DND-41 (cell line): ENCODE results near the gene MVP.

Experiments used
- ATAC-seq: fragments of 200-7000 bp; cut with Tn5 transposase; 3 replicates; pipeline ENCODE4 v1.9.1; 2021; ENCODE audit warnings: low read depth; ENCODE audit not compliant: insufficient read depth
- DNase-seq: peaks from one replicate; pipeline ENCODE4 v3.0.0-alpha.2; 2020
- H2AFZ ChIP-seq: 2 replicates; pipeline ENCODE4 v1.6.0; 2012; ENCODE audit warnings: low read depth, low read length
- H3K27ac ChIP-seq: 2 replicates; pipeline ENCODE4 v1.5.1; 2012; ENCODE audit warnings: low read length, inconsistent platforms
- H3K27me3 ChIP-seq: fragments of 200-600 bp; sonication (generic); 2 replicates; pipeline ENCODE4 v1.6.0; 2012; ENCODE audit warnings: low read length, mild to moderate bottlenecking, inconsistent platforms; ENCODE audit not compliant: insufficient read depth, poor library complexity
- H3K36me3 ChIP-seq: 2 replicates; pipeline ENCODE4 v1.5.1; 2012; ENCODE audit warnings: low read length, inconsistent platforms; ENCODE audit not compliant: insufficient read depth
- H3K4me1 ChIP-seq: 2 replicates; pipeline ENCODE4 v1.5.1; 2012; ENCODE audit warnings: mild to moderate bottlenecking, low read length; ENCODE audit not compliant: insufficient read depth
- H3K4me2 ChIP-seq: 2 replicates; pipeline ENCODE4 v1.6.0; 2012; ENCODE audit warnings: mild to moderate bottlenecking, moderate library complexity, low read length, inconsistent platforms; ENCODE audit not compliant: insufficient read depth
- H3K4me3 ChIP-seq, 2 experiments: fragments of 200-600 bp in 1 of 2; shearing (Covaris generic) in 1 of 2; 2 replicates each; pipeline ENCODE4 v1.5.1; 2012 to 2016; ENCODE audit warnings: inconsistent platforms in 2 of 2, low read length in 2 of 2, mild to moderate bottlenecking in 2 of 2, low read depth in 1 of 2, moderate library complexity in 1 of 2
- H3K79me2 ChIP-seq: 2 replicates; pipeline ENCODE4 v1.6.0; 2012; ENCODE audit warnings: low read length, inconsistent platforms; ENCODE audit not compliant: insufficient read depth
- H3K9ac ChIP-seq: 2 replicates; pipeline ENCODE4 v1.6.0; 2012; ENCODE audit warnings: low read depth, mild to moderate bottlenecking, inconsistent platforms, low read length, moderate library complexity
- H3K9me3 ChIP-seq: 2 replicates; pipeline ENCODE4 v1.5.1; 2012; ENCODE audit warnings: low read length, moderate library complexity, mild to moderate bottlenecking, inconsistent platforms; ENCODE audit not compliant: insufficient read depth, severe bottlenecking
- H4K20me1 ChIP-seq: 2 replicates; pipeline ENCODE4 v1.6.0; 2012; ENCODE audit warnings: low read length; ENCODE audit not compliant: insufficient read depth
- EZH2 ChIP-seq: IDR thresholded peaks from 3 replicates; pipeline ENCODE4 v1.6.1; 2012; ENCODE audit warnings: borderline replicate concordance, low read depth, mild to moderate bottlenecking, moderate library complexity, low read length, inconsistent platforms; ENCODE audit not compliant: severe bottlenecking
- TF ChIP-seq, protein P1 (sequence below): IDR thresholded peaks from 2 replicates; pipeline ENCODE4 v1.5.1; 2012; ENCODE audit warnings: borderline replicate concordance, low read length, moderate library complexity, mild to moderate bottlenecking; ENCODE audit not compliant: poor library complexity, severe bottlenecking; ENCODE audit errors: extremely low read depth

The MVP gene

DNA sequence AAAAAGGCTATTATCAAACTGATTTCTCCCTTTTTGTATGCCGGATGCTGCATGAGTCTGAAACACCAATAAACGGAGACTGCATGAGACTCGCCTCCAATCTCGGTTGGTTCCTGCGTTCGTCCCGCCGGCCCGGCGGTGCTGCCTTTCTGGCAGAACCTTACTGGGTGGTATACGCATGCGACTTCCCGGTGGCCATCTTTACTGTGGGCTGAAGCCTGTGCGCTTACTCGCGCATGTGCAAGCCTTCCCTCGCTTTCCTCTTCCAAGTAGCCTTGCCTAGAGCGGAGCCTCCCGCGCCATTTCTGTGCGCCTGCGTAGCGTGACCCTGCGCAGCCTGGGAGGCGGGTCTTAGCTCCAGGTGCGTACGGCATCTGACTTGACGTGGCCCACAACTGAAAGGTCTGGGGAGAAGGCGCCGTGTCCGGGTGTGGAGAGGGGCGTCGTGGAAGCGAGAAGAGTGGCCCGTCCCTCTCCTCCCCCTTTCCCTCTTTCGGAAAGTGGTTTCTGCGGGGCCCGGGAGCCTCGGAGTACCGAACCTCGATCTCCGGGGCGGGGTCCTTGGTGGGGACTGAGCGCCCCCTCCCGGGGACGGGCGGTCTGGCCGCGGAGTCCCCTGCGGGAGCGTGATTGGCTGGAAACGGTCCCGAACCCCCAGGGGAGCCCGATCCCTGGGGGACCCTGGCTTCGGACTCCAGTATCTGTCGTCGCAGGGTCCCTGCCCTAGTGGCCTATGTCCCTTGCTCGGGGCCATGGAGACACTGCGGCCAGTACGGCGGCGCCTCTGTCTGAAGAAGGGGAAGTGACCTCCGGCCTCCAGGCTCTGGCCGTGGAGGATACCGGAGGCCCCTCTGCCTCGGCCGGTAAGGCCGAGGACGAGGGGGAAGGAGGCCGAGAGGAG is 4.2 kb upstream of the MVP start, which contains the start of gene PAGR1:
TSS of gene PAGR1 (plus strand) at position 360 of the 901 bp plus-strand sequence. CDS start at position 734, 374 bp downstream.
- H3K27ac ChIP-seq = peak within 1 kb of the TSS; percentile 99
- no peaks in the 10 kb centered on the region for H3K9me3 ChIP-seq
- DNase-seq = peak; percentile 100
- peak; percentile 77 for ATAC-seq
- peaks cover 69% of the 10 kb centered on the region for H3K4me1 ChIP-seq
- peaks cover 30% of the 10 kb centered on the region for H3K36me3 ChIP-seq
- peaks cover 45% of the 10 kb centered on the region for H3K79me2 ChIP-seq
- no peaks in the 10 kb centered on the region for H3K27me3 ChIP-seq
- H3K4me3 ChIP-seq = peak within 1 kb of the TSS; percentile 68 to 79
- peak within 1 kb of the TSS; percentile 94 for H3K4me2 ChIP-seq
- H3K9ac ChIP-seq = peak within 1 kb of the TSS; percentile 95
- no peak for TF ChIP-seq EZH2
- TF ChIP-seq, protein P1, sequence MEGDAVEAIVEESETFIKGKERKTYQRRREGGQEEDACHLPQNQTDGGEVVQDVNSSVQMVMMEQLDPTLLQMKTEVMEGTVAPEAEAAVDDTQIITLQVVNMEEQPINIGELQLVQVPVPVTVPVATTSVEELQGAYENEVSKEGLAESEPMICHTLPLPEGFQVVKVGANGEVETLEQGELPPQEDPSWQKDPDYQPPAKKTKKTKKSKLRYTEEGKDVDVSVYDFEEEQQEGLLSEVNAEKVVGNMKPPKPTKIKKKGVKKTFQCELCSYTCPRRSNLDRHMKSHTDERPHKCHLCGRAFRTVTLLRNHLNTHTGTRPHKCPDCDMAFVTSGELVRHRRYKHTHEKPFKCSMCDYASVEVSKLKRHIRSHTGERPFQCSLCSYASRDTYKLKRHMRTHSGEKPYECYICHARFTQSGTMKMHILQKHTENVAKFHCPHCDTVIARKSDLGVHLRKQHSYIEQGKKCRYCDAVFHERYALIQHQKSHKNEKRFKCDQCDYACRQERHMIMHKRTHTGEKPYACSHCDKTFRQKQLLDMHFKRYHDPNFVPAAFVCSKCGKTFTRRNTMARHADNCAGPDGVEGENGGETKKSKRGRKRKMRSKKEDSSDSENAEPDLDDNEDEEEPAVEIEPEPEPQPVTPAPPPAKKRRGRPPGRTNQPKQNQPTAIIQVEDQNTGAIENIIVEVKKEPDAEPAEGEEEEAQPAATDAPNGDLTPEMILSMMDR = peak; percentile 97
- peaks cover 24% of the 10 kb centered on the region for H4K20me1 ChIP-seq
- peak within 1 kb of the TSS; percentile 94 for H2AFZ ChIP-seq

DNA sequence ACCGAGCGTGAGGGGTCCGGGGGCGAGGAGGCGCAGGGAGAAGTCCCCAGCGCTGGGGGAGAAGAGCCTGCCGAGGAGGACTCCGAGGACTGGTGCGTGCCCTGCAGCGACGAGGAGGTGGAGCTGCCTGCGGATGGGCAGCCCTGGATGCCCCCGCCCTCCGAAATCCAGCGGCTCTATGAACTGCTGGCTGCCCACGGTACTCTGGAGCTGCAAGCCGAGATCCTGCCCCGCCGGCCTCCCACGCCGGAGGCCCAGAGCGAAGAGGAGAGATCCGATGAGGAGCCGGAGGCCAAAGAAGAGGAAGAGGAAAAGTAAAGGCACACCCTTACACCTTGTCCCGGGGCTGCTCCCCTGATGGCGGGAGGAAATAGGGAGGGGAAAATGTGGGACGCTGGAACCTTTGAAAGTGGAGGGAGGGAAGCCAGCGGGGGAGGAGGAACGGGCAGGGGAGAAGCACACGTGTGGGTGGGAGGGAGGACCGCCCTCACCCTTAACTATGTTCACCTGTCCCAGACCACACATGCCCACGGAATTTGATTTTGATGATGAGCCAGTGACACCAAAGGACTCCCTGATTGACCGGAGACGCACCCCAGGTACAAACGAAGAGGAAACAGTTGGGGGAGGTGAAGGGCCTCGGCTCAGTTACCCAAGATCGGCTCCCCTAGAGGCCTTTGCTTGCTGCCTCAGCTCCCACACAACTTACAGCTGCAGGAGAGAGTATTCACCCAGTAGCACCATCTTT is 3.4 kb upstream of the MVP start:
- H3K36me3 ChIP-seq = peaks cover 32% of the 10 kb centered on the region
- peak overlapping the region; percentile 99 for H3K27ac ChIP-seq
- peaks cover 31% of the 10 kb centered on the region for H4K20me1 ChIP-seq
- peaks cover 45% of the 10 kb centered on the region for H3K79me2 ChIP-seq
- H2AFZ ChIP-seq = peak overlapping the region; percentile 94
- peak overlapping the region; percentile 95 for H3K9ac ChIP-seq
- ATAC-seq (peak; percentile 53), DNase-seq (peak; percentile 77)
- peak overlapping the region; percentile 68 to 79 for H3K4me3 ChIP-seq
- peak overlapping the region; percentile 94 for H3K4me2 ChIP-seq
- peaks cover 61% of the 10 kb centered on the region for H3K4me1 ChIP-seq
- H3K9me3 ChIP-seq = no peaks in the 10 kb centered on the region
- no peaks in the 10 kb centered on the region for H3K27me3 ChIP-seq
- TF ChIP-seq EZH2 = no peak
- TF ChIP-seq, protein P1 = peak; percentile 54

DNA sequence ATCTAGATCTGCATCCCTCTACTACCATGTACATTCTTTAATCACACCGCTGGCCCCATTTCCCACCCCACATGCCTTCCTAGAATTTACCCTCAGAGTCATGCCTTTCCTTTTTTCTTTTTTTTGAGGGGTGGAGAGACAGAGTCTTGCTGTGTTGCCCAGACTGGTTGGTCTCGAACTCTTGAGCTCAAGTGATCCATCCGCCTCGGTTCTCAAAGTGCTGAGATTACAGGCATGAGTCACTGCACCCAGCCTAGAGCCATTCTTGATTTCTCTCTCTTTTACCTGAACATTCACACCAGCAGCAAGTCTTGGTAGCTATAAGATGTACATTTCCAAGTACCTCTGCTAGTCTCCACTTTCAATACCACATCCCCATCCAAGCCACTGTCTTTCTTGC is 2.2 kb upstream of the MVP start:
- H3K36me3 ChIP-seq = peaks cover 32% of the 10 kb centered on the region
- H2AFZ ChIP-seq = no peak overlapping the region
- peak overlapping the region; percentile 95; the same call in 1 of the 2 replicates for H3K9ac ChIP-seq
- peak overlapping the region; percentile 94 for H3K4me2 ChIP-seq
- H3K9me3 ChIP-seq = no peaks in the 10 kb centered on the region
- H4K20me1 ChIP-seq = peaks cover 31% of the 10 kb centered on the region
- TF ChIP-seq, protein P1 = no peak
- no peak for TF ChIP-seq EZH2
- peaks cover 45% of the 10 kb centered on the region for H3K79me2 ChIP-seq
- no peak overlapping the region for H3K4me3 ChIP-seq
- DNase-seq (no peak), ATAC-seq (no peak)
- peak overlapping the region; percentile 18; the same call in 1 of the 2 replicates for H3K27ac ChIP-seq
- no peaks in the 10 kb centered on the region for H3K27me3 ChIP-seq
- H3K4me1 ChIP-seq = peaks cover 59% of the 10 kb centered on the region
